Mesenchymal stem cell (in vitro differentiated cells and primary cell): ENCODE results near the gene PDGFA.

Experiments used
- DNase-seq: peaks from one replicate; pipeline ENCODE4 v3.0.0-alpha.2; 2013
- H2AFZ ChIP-seq: one replicate; pipeline ENCODE4 v1.6.1; 2013; ENCODE audit warnings: low read depth, mild to moderate bottlenecking, control low read depth, inconsistent platforms, low read length, moderate library complexity
- H2AK5ac ChIP-seq: 2 replicates; pipeline ENCODE4 v1.6.1; 2013; ENCODE audit warnings: low read length, moderate library complexity, mild to moderate bottlenecking, inconsistent platforms; ENCODE audit not compliant: severe bottlenecking
- H2BK120ac ChIP-seq: one replicate; pipeline ENCODE4 v1.6.1; 2013; ENCODE audit warnings: low read depth, mild to moderate bottlenecking, inconsistent platforms, low read length, moderate library complexity
- H2BK12ac ChIP-seq, 2 experiments: one replicate each; pipeline ENCODE4 v1.6.1; 2013; ENCODE audit warnings: inconsistent platforms in 2 of 2, low read length in 2 of 2, mild to moderate bottlenecking in 2 of 2, moderate library complexity in 2 of 2, control low read depth in 1 of 2
- H2BK15ac ChIP-seq: one replicate; pipeline ENCODE4 v1.6.1; 2013; ENCODE audit warnings: mild to moderate bottlenecking, low read depth, inconsistent platforms; ENCODE audit not compliant: poor library complexity, severe bottlenecking
- H2BK5ac ChIP-seq: 2 replicates; pipeline ENCODE4 v1.6.1; 2013; ENCODE audit warnings: low read depth, mild to moderate bottlenecking, low read length, control low read depth, inconsistent platforms; ENCODE audit not compliant: poor library complexity, severe bottlenecking
- H3K14ac ChIP-seq, 2 experiments: one replicate each; pipeline ENCODE4 v1.6.1; 2013; ENCODE audit warnings: inconsistent platforms in 2 of 2, low read length in 2 of 2, control low read depth in 1 of 2, mild to moderate bottlenecking in 1 of 2, moderate library complexity in 1 of 2
- H3K18ac ChIP-seq, 2 experiments: one replicate each; pipeline ENCODE4 v1.6.1; 2013; ENCODE audit warnings: inconsistent platforms in 2 of 2, low read length in 2 of 2, control low read depth in 1 of 2, low read depth in 1 of 2, mild to moderate bottlenecking in 1 of 2
- H3K23ac ChIP-seq, 2 experiments: one replicate each; pipeline ENCODE4 v1.6.1; 2013; ENCODE audit warnings: inconsistent platforms in 2 of 2, low read length in 2 of 2, mild to moderate bottlenecking in 2 of 2, moderate library complexity in 2 of 2, control low read depth in 1 of 2
- H3K27ac ChIP-seq: 2 replicates; pipeline ENCODE4 v1.5.1; 2013; ENCODE audit warnings: mild to moderate bottlenecking, moderate library complexity, low read length, control low read depth, inconsistent platforms; ENCODE audit not compliant: poor library complexity, severe bottlenecking
- H3K27me3 ChIP-seq, 2 experiments: 2 replicates each; pipeline versions ENCODE4 v1.6.1 to v1.7.0; 2013; ENCODE audit warnings: low read length in 2 of 2, mild to moderate bottlenecking in 2 of 2, moderate library complexity in 2 of 2, control low read depth in 1 of 2, inconsistent platforms in 1 of 2; ENCODE audit not compliant: control insufficient read depth in 1 of 2, insufficient read depth in 1 of 2
- H3K36me3 ChIP-seq, 2 experiments: 2 replicates each; pipeline versions ENCODE4 v1.6.1 to v1.7.0; 2013; ENCODE audit warnings: low read length in 2 of 2, control low read depth in 1 of 2, inconsistent platforms in 1 of 2, low read depth in 1 of 2, mild to moderate bottlenecking in 1 of 2; ENCODE audit not compliant: insufficient read depth in 2 of 2, control insufficient read depth in 1 of 2
- H3K4ac ChIP-seq, 2 experiments: one replicate each; pipeline ENCODE4 v1.6.1; 2013; ENCODE audit warnings: inconsistent platforms in 2 of 2, low read length in 2 of 2, mild to moderate bottlenecking in 2 of 2, moderate library complexity in 2 of 2, control low read depth in 1 of 2, low read depth in 1 of 2
- H3K4me1 ChIP-seq: 2 replicates; pipeline ENCODE4 v1.6.1; 2013; ENCODE audit warnings: low read depth, low read length, control low read depth; ENCODE audit not compliant: control insufficient read depth, insufficient read depth
- H3K4me2 ChIP-seq: 2 replicates; pipeline ENCODE4 v1.6.1; 2013; ENCODE audit warnings: low read length, mild to moderate bottlenecking, inconsistent platforms; ENCODE audit not compliant: poor library complexity, severe bottlenecking
- H3K4me3 ChIP-seq, 2 experiments: 2 replicates each; pipeline versions ENCODE4 v1.5.1 to v1.7.0; 2013; ENCODE audit warnings: low read length in 2 of 2, mild to moderate bottlenecking in 2 of 2, control low read depth in 1 of 2, low read depth in 1 of 2; ENCODE audit not compliant: insufficient read depth in 1 of 2
- H3K79me1 ChIP-seq: replicated peaks from 2 replicates; pipeline ENCODE4 v1.6.1; 2013; ENCODE audit warnings: mild to moderate bottlenecking, control low read depth, low read length, inconsistent platforms; ENCODE audit not compliant: poor library complexity, severe bottlenecking
- H3K9ac ChIP-seq: 2 replicates; pipeline ENCODE4 v1.7.0; 2013; ENCODE audit warnings: mild to moderate bottlenecking, low read length, moderate library complexity
- H3K9me3 ChIP-seq: 2 replicates; pipeline ENCODE4 v1.7.0; 2013; ENCODE audit warnings: mild to moderate bottlenecking, low read length; ENCODE audit not compliant: control insufficient read depth
- H4K8ac ChIP-seq: one replicate; pipeline ENCODE4 v1.6.1; 2013; ENCODE audit warnings: inconsistent platforms, mild to moderate bottlenecking, low read length, moderate library complexity
- H4K91ac ChIP-seq: one replicate; pipeline ENCODE4 v1.6.1; 2013; ENCODE audit warnings: mild to moderate bottlenecking, low read length, inconsistent platforms
- whole genome bisulfite sequencing: methylation state at CpG from one replicate; pipeline ENCODE4 v1.1.7; 2013; ENCODE audit warnings: mixed read lengths; 5-methylcytosine and 5-hydroxymethylcytosine counted together

The PDGFA gene

DNA sequence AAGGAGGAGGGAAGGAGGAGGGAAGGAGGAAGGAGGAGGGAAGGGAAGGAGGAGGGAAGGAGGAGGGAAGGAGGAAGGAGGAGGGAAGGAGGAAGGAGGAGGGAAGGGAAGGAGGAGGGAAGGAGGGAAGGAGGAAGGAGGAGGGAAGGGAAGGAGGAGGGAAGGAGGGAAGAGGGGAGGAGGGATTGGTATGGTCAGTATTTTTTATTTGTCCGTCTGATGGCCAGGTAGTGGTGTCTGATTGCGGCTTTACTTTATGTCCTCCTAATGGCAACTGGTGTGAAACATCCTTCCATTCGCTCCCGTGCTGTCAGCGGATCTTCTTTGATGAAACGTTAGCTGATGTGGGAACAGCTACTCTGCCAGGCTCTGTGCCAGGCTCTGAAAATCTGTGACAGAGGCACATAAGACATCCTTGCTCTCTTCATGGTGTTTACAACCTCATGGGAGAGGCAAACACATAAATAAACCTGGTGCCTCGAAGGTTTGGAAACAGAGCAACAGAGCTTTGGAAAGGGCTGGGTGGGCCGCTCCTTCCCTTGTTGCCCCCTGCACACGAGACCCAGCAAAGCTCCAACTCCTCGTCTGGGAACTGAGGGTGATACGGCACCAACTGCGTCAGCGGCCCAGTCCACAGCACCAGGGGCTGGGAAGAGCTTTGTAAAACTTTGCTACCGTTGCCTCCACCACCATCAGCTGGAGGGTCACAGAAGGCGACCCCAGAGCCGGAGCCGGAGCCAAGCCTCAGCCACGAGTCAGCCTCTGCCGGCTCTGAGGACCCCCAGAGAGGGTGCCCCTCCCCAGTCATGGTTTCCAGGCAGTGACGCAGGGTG, 40.3 kb downstream of the PDGFA start:
- WGBS: 75% methylated on average over 20 of the region's 20 CpGs
- H3K4me1 ChIP-seq: peaks cover 24% of the 10 kb centered on the region
- H3K79me1 ChIP-seq: no peaks in the 10 kb centered on the region
- no peak overlapping the region for H4K91ac ChIP-seq
- H3K23ac ChIP-seq: no peak overlapping the region
- peaks cover 14% of the 10 kb centered on the region for H3K9me3 ChIP-seq
- H2BK5ac ChIP-seq: no peak overlapping the region
- H2AK5ac ChIP-seq: no peak overlapping the region
- H2BK12ac ChIP-seq: no peak overlapping the region
- no peak overlapping the region for H3K14ac ChIP-seq
- no peak for DNase-seq
- peak overlapping the region; percentile 55 for H2BK15ac ChIP-seq
- H3K4me2 ChIP-seq: no peak overlapping the region
- H2BK120ac ChIP-seq: no peak overlapping the region
- H3K9ac ChIP-seq: no peak overlapping the region
- no peak overlapping the region for H4K8ac ChIP-seq
- no peak overlapping the region for H3K4me3 ChIP-seq
- peaks cover 49 to 67% of the 10 kb centered on the region in 2 experiments for H3K27me3 ChIP-seq
- H3K27ac ChIP-seq: no peak overlapping the region
- H3K4ac ChIP-seq: no peak overlapping the region
- H2AFZ ChIP-seq: no peak overlapping the region
- no peak overlapping the region for H3K18ac ChIP-seq
- no peaks in the 10 kb centered on the region for H3K36me3 ChIP-seq

- Histone ChIP-seq H2AK5ac (no peak overlapping the region), H2AFZ (no peak overlapping the region), H3K4me1 (peaks cover 24% of the 10 kb centered on the region), H3K4me2 (peak overlapping the region; percentile 10), H3K9ac (no peak overlapping the region), H3K18ac (peak overlapping the region in 1 of 2 experiments; percentile 61), H3K23ac (no peak overlapping the region), H3K4me3 (no peak overlapping the region), H3K4ac (peak overlapping the region in 1 of 2 experiments; percentile 37), H3K14ac (no peak overlapping the region), H2BK12ac (peak overlapping the region; percentile 5 to 68), H4K91ac (peak overlapping the region; percentile 18), H3K27ac (no peak overlapping the region), H3K27me3 (peaks cover 38 to 53% of the 10 kb centered on the region in 2 experiments), H4K8ac (peak overlapping the region; percentile 38), H2BK5ac (no peak overlapping the region), H3K36me3 (no peaks in the 10 kb centered on the region), H2BK120ac (no peak overlapping the region), H3K79me1 (no peaks in the 10 kb centered on the region), H3K9me3 (peaks cover 11% of the 10 kb centered on the region), H2BK15ac (no peak overlapping the region)
- no peak for DNase-seq
- 54% methylated on average over 15 of the region's 17 CpGs for WGBS
These were observed 41.9 kb downstream of the PDGFA start for GRCh38 chr7:477626-478220.

DNA sequence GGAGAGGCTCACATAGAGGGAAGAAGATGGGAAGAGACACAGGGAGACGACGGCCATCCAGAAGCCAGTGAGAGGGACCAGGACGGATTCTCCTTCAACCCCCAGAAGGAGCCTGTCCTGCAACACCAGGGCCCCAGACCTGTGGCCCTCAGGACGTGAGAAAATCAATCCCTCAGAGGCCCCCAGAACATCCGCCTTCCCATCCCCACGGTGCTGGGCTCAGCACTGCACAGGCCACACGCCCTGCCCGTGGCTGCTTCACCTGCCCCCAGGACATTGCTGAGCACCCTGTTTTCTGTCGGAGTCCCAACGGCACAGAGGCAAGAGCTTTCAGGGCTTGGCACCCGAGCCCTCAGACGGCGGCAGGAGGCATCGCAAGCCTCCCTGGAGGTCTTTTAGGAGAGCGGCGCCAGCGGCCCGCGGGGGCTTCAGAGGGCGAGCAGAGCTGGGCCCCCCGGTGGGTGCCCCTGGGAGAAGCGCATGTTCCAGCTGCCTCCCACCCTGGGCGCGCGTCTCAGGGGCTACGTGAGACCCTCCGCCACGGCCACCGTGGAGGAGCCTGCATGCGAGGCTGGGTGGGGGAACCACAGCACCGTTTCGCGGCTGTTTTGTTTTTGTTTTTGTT, 42.8 kb downstream of the PDGFA start:
- no peak overlapping the region for H3K4me3 ChIP-seq
- peak overlapping the region; percentile 18 for H4K91ac ChIP-seq
- H3K9ac ChIP-seq: no peak overlapping the region
- WGBS: 91% methylated on average over 33 of the region's 33 CpGs
- no peak overlapping the region for H2BK120ac ChIP-seq
- H2BK15ac ChIP-seq: peak overlapping the region; percentile 32
- no peak overlapping the region for H3K23ac ChIP-seq
- no peak overlapping the region for H3K4me2 ChIP-seq
- H3K79me1 ChIP-seq: no peaks in the 10 kb centered on the region
- peaks cover 28% of the 10 kb centered on the region for H3K4me1 ChIP-seq
- no peak overlapping the region for H3K4ac ChIP-seq
- H2BK12ac ChIP-seq: peak overlapping the region in 1 of 2 experiments; percentile 26
- DNase-seq: no peak
- no peak overlapping the region for H2BK5ac ChIP-seq
- H3K18ac ChIP-seq: no peak overlapping the region
- H4K8ac ChIP-seq: no peak overlapping the region
- H2AK5ac ChIP-seq: peak overlapping the region; percentile 46
- peaks cover 29 to 45% of the 10 kb centered on the region in 2 experiments for H3K27me3 ChIP-seq
- H3K36me3 ChIP-seq: no peaks in the 10 kb centered on the region
- no peak overlapping the region for H3K27ac ChIP-seq
- H2AFZ ChIP-seq: no peak overlapping the region
- H3K14ac ChIP-seq: no peak overlapping the region
- H3K9me3 ChIP-seq: peaks cover 7% of the 10 kb centered on the region

- H3K18ac ChIP-seq: no peak overlapping the region
- H3K36me3 ChIP-seq: no peaks in the 10 kb centered on the region
- H2AFZ ChIP-seq: no peak overlapping the region
- no peak overlapping the region for H3K4ac ChIP-seq
- H2AK5ac ChIP-seq: no peak overlapping the region
- no peak overlapping the region for H4K91ac ChIP-seq
- H3K27ac ChIP-seq: no peak overlapping the region
- no peak overlapping the region for H4K8ac ChIP-seq
- no peak overlapping the region for H3K9ac ChIP-seq
- H3K4me3 ChIP-seq: no peak overlapping the region
- H2BK5ac ChIP-seq: no peak overlapping the region
- no peak overlapping the region for H2BK120ac ChIP-seq
- peaks cover 20 to 39% of the 10 kb centered on the region in 2 experiments for H3K27me3 ChIP-seq
- H3K79me1 ChIP-seq: no peaks in the 10 kb centered on the region
- no peak overlapping the region for H3K4me2 ChIP-seq
- H2BK12ac ChIP-seq: peak overlapping the region in 1 of 2 experiments; percentile 10
- peaks cover 34% of the 10 kb centered on the region for H3K4me1 ChIP-seq
- no peak overlapping the region for H2BK15ac ChIP-seq
- no peak overlapping the region for H3K14ac ChIP-seq
- DNase-seq: no peak
- H3K23ac ChIP-seq: no peak overlapping the region
- H3K9me3 ChIP-seq: peaks cover 7% of the 10 kb centered on the region
- 92% methylated on average over 15 of the region's 15 CpGs for WGBS
These were observed 43.6 kb downstream of the PDGFA start for GRCh38 chr7:475951-476441.
